GM12873 (cell line): ENCODE results near the gene USP13.

Experiments used
- TF ChIP-seq, protein P1 (sequence below): IDR thresholded peaks from 2 replicates; pipeline ENCODE4 v1.5.1; 2012; ENCODE audit warnings: low read depth, mild to moderate bottlenecking, moderate library complexity, low read length, control low read depth; ENCODE audit not compliant: insufficient read depth; ENCODE audit errors: missing control alignments

Gene USP13

DNA sequence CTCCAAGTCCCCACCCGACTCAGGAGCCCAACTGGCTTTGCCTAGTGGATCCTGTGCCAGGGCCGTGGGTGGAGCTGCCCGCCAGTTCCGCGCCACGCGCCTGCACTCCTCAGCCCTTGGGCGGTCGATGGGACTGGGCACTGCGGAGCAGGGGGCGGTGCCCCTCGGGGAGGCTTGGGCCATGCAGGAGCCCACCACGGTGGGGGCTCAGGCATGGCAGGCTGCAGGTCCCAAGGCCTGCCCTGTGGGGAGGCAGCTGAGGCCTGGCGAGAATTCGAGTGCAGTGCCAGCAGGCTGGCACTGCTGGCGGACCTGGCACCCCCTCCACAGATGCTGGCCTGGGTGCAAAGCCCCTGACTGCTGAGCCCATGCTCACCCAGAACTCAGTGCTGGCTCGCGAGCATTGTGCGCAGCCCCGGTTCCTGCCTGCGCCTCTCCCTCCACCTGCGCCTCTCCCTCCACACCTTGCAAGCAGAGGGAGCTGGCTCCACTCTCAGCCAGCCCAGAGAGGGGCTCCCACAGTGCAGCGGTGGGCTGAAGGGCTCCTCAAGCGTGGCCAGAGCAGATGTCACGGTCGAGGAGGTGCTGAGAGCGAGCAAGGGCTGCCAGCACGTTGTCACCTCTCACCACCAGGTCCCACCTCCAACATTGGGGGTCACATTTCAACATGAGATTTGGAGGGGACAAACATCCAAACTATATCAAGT lies 122.7 kb downstream of the USP13 start:
- TF ChIP-seq, protein P1, sequence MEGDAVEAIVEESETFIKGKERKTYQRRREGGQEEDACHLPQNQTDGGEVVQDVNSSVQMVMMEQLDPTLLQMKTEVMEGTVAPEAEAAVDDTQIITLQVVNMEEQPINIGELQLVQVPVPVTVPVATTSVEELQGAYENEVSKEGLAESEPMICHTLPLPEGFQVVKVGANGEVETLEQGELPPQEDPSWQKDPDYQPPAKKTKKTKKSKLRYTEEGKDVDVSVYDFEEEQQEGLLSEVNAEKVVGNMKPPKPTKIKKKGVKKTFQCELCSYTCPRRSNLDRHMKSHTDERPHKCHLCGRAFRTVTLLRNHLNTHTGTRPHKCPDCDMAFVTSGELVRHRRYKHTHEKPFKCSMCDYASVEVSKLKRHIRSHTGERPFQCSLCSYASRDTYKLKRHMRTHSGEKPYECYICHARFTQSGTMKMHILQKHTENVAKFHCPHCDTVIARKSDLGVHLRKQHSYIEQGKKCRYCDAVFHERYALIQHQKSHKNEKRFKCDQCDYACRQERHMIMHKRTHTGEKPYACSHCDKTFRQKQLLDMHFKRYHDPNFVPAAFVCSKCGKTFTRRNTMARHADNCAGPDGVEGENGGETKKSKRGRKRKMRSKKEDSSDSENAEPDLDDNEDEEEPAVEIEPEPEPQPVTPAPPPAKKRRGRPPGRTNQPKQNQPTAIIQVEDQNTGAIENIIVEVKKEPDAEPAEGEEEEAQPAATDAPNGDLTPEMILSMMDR = no peak

DNA sequence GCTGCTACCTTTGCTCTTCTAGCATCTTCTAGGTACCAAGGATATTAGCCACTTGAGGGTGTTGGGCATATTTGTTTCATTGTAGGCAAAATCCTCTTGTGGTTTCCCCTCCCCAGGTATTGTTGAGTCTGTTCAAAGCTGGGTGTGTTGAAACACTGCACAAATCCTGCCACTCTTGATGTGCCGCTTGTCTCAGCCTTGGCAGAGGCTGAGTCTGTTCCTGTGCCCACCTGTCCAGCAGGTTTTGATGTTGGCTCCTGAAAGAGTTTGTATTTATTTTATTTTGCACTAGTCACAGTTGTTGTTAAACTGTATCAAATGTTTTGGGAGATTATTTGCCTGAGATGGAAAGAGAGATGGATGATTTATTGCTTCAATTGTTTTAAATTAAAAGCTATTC lies 136.2 kb downstream of the USP13 start:
- TF ChIP-seq, protein P1 = no peak

DNA sequence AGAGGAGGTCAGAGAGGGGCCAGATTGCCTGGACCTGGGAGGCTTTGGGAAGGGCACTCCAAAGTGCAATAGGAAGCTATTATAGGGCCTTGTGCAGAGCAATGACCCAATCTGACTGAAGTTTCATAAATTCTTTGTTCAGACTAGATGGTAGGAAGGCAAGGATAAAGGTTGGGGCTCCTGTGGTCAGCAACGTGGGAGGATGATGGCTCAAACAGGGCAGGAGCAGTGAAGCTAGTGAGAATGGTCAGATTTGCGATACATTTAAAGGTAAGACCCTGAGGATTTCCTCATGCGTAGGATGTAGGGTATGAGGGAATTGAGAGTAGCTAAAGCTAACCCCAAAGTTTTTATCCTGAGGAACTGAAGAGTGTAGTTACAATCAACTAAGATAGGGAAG lies 139.0 kb downstream of the USP13 start:
- TF ChIP-seq, protein P1 = no peak

DNA sequence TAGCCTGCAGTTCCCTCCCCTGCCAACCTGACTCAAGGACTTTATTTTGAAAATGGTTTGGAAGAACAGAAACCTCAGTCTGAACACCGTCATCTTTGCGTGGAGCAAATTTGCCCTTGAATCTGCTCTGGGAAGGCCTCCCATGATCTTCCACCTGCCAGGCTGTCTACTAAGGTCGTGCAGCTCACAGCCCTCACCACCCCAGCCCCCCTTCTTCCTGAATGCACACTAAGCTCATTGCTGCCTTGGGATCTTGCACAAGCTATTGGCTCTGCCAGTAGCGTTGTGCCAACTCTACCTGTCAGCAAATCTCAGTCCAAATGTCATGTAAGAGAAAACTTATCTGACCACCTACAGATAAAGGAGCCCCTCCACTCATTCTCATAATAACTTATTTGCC lies 141.5 kb downstream of the USP13 start:
- TF ChIP-seq, protein P1 = no peak

DNA sequence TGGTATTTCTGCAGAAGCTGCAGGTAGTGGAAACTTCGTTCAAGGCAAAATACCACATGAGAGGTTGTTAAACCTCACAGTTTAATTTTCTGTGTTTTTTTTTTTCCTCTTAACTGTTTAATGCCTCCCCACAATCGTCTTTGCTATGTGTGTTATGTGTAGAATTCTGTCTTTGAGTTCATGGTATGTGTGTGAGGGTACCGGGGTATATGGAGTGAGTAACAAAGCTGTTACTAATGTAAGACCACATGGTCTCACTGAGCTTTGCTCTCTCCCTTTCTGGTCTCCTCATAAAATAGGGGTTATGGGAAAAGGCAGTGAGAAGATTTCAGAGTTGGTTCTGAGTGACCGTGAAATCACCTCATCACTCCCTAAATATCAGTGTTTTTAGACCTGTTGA lies 143.6 kb downstream of the USP13 start:
- TF ChIP-seq, protein P1 = no peak

DNA sequence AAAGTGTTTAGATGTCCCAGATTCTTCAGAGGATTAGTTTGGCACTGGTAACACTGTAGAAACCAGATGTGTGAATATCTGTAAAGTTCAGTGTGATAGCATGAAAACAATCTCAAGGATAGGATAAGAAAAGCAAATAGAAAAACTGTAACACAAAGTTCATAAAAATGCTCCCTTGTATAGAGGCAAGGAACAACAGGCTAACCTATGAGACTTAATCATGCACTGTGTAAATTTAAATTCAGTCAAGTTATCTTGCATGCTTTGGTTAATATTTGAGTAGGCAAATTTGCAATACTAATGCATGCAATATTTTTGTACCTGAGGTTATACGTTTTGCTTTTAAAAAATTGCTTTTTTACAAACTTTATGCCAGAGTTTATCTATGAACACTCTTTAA lies 144.4 kb downstream of the USP13 start:
- TF ChIP-seq, protein P1 = no peak

DNA sequence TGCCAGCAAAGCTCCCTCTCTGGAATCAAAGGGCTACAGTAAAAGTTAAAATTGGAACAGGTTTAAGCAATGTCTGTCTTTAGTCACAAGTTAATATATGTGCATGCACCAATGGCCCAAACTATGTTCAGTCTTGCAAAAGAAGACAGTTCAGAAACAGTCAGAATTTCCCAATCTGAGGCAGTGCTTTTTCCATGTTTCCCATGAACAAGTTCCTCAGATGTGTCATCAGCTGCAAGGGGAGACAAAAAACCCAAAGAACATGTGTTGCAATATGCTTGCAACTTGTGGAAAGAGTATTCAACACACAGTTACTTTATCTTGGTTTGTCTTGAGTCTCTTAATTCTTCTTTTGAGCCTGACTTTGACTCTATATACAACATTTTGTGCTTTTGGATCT lies 148.4 kb downstream of the USP13 start:
- TF ChIP-seq, protein P1 = no peak
